CD14-positive monocyte (primary cell): ENCODE data around the gene ATG16L2. TPM values are rescaled to one million over a fixed set of nuclear protein-coding genes. Genes with fewer than 3 reads are reported as not detected.

Experiments used
- DNase-seq, 3 donors: peaks; one replicate each; pipeline ENCODE4 v3.0.0-alpha.2; 2011 to 2022
- H2AFZ ChIP-seq: 2 replicates; pipeline ENCODE4 v1.6.0; 2012; ENCODE audit warnings: mild to moderate bottlenecking, low read depth, low read length, inconsistent platforms; ENCODE audit not compliant: insufficient read depth, poor library complexity, severe bottlenecking
- H3K27ac ChIP-seq, 2 donors: 1 replicate in 1 of 2; 2 replicates in 1 of 2; pipeline ENCODE4 v1.5.1; 2012 to 2013; ENCODE audit warnings: low read length in 2 of 2, control low read depth in 1 of 2, inconsistent platforms in 1 of 2, low read depth in 1 of 2, mild to moderate bottlenecking in 1 of 2
- H3K27me3 ChIP-seq, 2 donors: one replicate each; pipeline versions ENCODE4 v1.6.0 to v1.6.1; 2011 to 2013; ENCODE audit warnings: low read length in 2 of 2; ENCODE audit not compliant: control insufficient read depth in 2 of 2, insufficient read depth in 2 of 2
- H3K36me3 ChIP-seq, 2 donors: replicated peaks in 1 of 2; 1 replicate in 1 of 2; 2 replicates in 1 of 2; pipeline versions ENCODE4 v1.5.1 to v1.6.1; 2012 to 2013; ENCODE audit warnings: low read length in 2 of 2, control low read depth in 1 of 2, inconsistent platforms in 1 of 2, mild to moderate bottlenecking in 1 of 2; ENCODE audit not compliant: insufficient read depth in 2 of 2, control insufficient read depth in 1 of 2
- H3K4me1 ChIP-seq, 2 donors: 1 replicate in 1 of 2; 2 replicates in 1 of 2; pipeline versions ENCODE4 v1.5.1 to v1.6.1; 2012 to 2013; ENCODE audit warnings: low read length in 2 of 2, control low read depth in 1 of 2, inconsistent platforms in 1 of 2, mild to moderate bottlenecking in 1 of 2, moderate library complexity in 1 of 2; ENCODE audit not compliant: insufficient read depth in 2 of 2, control insufficient read depth in 1 of 2
- H3K4me2 ChIP-seq: replicated peaks from 2 replicates; pipeline ENCODE3; 2012; ENCODE audit warnings: low read length, moderate library complexity, mild to moderate bottlenecking; ENCODE audit not compliant: poor library complexity, severe bottlenecking; ENCODE audit errors: extremely low read depth
- H3K4me3 ChIP-seq, 3 experiments: fragments of 200-600 bp in 1 of 3; sonication (generic) in 1 of 3; replicated peaks in 1 of 3; 1 replicate in 2 of 3; 2 replicates in 1 of 3; pipeline ENCODE4 v1.5.1; 2011 to 2013; ENCODE audit warnings: low read length in 3 of 3, mild to moderate bottlenecking in 3 of 3, control low read depth in 2 of 3, low read depth in 2 of 3, inconsistent platforms in 1 of 3, moderate library complexity in 1 of 3
- H3K79me2 ChIP-seq: 2 replicates; pipeline ENCODE4 v1.6.0; 2012; ENCODE audit warnings: mild to moderate bottlenecking, control low read depth, inconsistent platforms, low read length, moderate library complexity; ENCODE audit not compliant: insufficient read depth
- H3K9ac ChIP-seq: 2 replicates; pipeline ENCODE4 v1.6.0; 2017; ENCODE audit warnings: low read length, mild to moderate bottlenecking; ENCODE audit not compliant: insufficient read depth, poor library complexity, severe bottlenecking
- H3K9me3 ChIP-seq, 2 donors: replicated peaks in 1 of 2; 1 replicate in 1 of 2; 2 replicates in 1 of 2; pipeline versions ENCODE4 v1.5.1 to v1.6.1; 2012 to 2013; ENCODE audit warnings: low read length in 2 of 2, control low read depth in 1 of 2; ENCODE audit not compliant: control insufficient read depth in 1 of 2, insufficient read depth in 1 of 2
- H4K20me1 ChIP-seq: 2 replicates; pipeline ENCODE4 v1.6.0; 2012; ENCODE audit warnings: mild to moderate bottlenecking, low read length, control low read depth, moderate library complexity; ENCODE audit not compliant: insufficient read depth
- H3K27ac Mint-ChIP-seq, 7 donors: one replicate each; pipeline ENCODE4 v1.8.0; 2020; ENCODE audit warnings: mild to moderate bottlenecking in 7 of 7, mixed read lengths in 7 of 7, moderate library complexity in 6 of 7, inconsistent platforms in 2 of 7
- H3K27me3 Mint-ChIP-seq, 3 donors: one replicate each; pipeline ENCODE4 v1.8.0; 2021 to 2022; ENCODE audit warnings: low read depth in 3 of 3, mild to moderate bottlenecking in 3 of 3, mixed read lengths in 3 of 3, moderate library complexity in 3 of 3, inconsistent platforms in 1 of 3
- H3K36me3 Mint-ChIP-seq, 2 donors: one replicate each; pipeline ENCODE4 v1.8.0; 2020; ENCODE audit warnings: mixed read lengths in 2 of 2, inconsistent platforms in 1 of 2, mild to moderate bottlenecking in 1 of 2
- H3K4me1 Mint-ChIP-seq: one replicate; pipeline ENCODE4 v1.8.0; 2020; ENCODE audit warnings: mild to moderate bottlenecking, mixed read lengths
- H3K4me3 Mint-ChIP-seq, 2 donors: one replicate each; pipeline ENCODE4 v1.8.0; 2020; ENCODE audit warnings: mild to moderate bottlenecking in 2 of 2, mixed read lengths in 2 of 2, moderate library complexity in 1 of 2
- H3K9me3 Mint-ChIP-seq, 7 donors: one replicate each; pipeline ENCODE4 v1.8.0; 2020 to 2022; ENCODE audit warnings: mixed read lengths in 7 of 7, mild to moderate bottlenecking in 6 of 7, moderate library complexity in 6 of 7, inconsistent platforms in 2 of 7
- WGBS: methylation state at CpG from one replicate; pipeline ENCODE4 v1.1.5; 2013; ENCODE audit warnings: missing lambda C conversion rate; ENCODE audit not compliant: insufficient coverage; 5-methylcytosine and 5-hydroxymethylcytosine counted together
- intact Hi-C, 2 donors: fragments of 100-400 bp; cut with micrococcal nuclease; formaldehyde crosslinking; loops; one replicate each; pipeline versions ENCODE4 v1.15.0 to v1.15.1; 2023
- polyA plus RNA-seq, 3 donors: library from polyadenylated mRNA; depleted of rRNA in 1 of 3; unstranded in 2 of 3; stranded (reverse) in 1 of 3; fragments of 300-500 nt in 2 of 3; fragments of >200 nt in 1 of 3; fragmentation: Illumina TruSeq in 2 of 3; gene quantifications; 1 replicate in 2 of 3; 2 replicates in 1 of 3; pipeline ENCODE4 v1.2.3, GENCODE V29; 2012 to 2021
- TF ChIP-seq, protein P1 (sequence below): fragments of 200-600 bp; IDR thresholded peaks from one replicate; pipeline ENCODE4 v1.8.0; 2022; ENCODE audit warnings: antibody characterized with exemption, mild to moderate bottlenecking

Gene ATG16L2
- polyA plus RNA-seq, 3 donors = 36.9 to 975 (median 46.8) TPM

DNA sequence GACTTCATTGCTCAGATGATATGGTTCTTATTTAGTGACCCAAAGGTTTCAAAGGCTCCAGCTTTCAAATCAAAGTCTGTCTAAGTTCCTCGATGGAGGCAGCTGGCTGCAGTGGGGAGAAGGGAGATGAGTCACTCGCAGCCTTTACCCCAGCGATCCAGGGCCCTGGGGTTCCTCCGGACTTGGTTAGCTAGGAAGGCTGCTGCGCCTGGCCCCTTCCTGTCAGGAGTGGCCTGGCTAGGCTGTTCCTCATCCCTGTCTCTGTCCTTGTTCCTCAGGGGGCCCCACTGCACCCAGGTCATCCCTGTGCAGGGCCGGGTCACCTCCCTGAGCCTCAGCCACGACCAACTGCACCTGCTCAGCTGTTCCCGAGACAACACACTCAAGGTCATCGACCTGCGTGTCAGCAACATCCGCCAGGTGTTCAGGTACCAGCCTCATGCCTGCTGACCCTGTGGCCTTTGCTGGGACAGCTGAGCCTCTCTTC is 13.9 kb downstream of the ATG16L2 start:
- H3K4me3 ChIP-seq = peak overlapping the region in 1 of 3 experiments; percentile 14
- 62% methylated on average over 10 of the region's 11 CpGs for WGBS

DNA sequence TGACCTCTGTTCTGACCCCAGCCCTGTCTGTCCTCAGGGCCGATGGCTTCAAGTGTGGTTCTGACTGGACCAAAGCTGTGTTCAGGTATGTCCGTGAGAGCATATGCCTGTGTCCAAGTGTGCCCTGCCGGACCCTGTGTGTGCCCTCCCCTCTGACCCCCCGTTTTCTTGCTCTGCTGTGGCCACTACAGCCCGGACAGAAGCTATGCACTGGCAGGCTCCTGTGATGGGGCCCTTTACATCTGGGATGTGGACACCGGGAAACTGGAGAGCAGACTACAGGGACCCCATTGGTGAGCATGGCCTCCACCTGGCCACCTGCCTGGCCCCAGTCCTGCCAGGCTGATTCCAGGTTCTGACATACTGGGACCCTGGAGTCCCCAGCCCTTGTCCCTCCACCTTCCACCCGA is 14.5 kb downstream of the ATG16L2 start:
- Mint-ChIP-seq H3K27ac (peak overlapping the region; percentile 88 to 93 (median 92)), H3K9me3 (no peaks in the 10 kb centered on the region), H3K36me3 (peaks cover 68 to 92% of the 10 kb centered on the region in 2 donors), H3K4me3 (peak overlapping the region in 1 of 2 donors; percentile 27), H3K4me1 (peaks cover 54% of the 10 kb centered on the region), H3K27me3 (peaks cover 0 to 2% (median 0%) of the 10 kb centered on the region in 3 donors)
- peak overlapping the region; percentile 63 to 77 for H3K27ac ChIP-seq
- DNase-seq = no peak
- peaks cover 36% of the 10 kb centered on the region for H3K79me2 ChIP-seq
- peak overlapping the region; percentile 31 for H3K4me2 ChIP-seq
- H3K9me3 ChIP-seq = no peaks in the 10 kb centered on the region
- intact Hi-C loops = no loop called here
- peaks cover 79 to 89% of the 10 kb centered on the region in 2 donors for H3K36me3 ChIP-seq
- H2AFZ ChIP-seq = no peak overlapping the region
- peak overlapping the region; percentile 1 for H3K9ac ChIP-seq
- H3K27me3 ChIP-seq = no peaks in the 10 kb centered on the region
- H3K4me1 ChIP-seq = peaks cover 37 to 44% of the 10 kb centered on the region in 2 donors
- H4K20me1 ChIP-seq = peaks cover 88% of the 10 kb centered on the region
- TF ChIP-seq, protein P1, sequence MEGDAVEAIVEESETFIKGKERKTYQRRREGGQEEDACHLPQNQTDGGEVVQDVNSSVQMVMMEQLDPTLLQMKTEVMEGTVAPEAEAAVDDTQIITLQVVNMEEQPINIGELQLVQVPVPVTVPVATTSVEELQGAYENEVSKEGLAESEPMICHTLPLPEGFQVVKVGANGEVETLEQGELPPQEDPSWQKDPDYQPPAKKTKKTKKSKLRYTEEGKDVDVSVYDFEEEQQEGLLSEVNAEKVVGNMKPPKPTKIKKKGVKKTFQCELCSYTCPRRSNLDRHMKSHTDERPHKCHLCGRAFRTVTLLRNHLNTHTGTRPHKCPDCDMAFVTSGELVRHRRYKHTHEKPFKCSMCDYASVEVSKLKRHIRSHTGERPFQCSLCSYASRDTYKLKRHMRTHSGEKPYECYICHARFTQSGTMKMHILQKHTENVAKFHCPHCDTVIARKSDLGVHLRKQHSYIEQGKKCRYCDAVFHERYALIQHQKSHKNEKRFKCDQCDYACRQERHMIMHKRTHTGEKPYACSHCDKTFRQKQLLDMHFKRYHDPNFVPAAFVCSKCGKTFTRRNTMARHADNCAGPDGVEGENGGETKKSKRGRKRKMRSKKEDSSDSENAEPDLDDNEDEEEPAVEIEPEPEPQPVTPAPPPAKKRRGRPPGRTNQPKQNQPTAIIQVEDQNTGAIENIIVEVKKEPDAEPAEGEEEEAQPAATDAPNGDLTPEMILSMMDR = no peak
- H3K4me3 ChIP-seq = peak overlapping the region in 1 of 3 experiments; percentile 14
- WGBS = 88% methylated on average over 7 of the region's 7 CpGs

More for the DNA sequence above, 13.9 kb downstream of the ATG16L2 start:
- TF ChIP-seq, protein P1 = no peak
- Histone ChIP-seq H3K4me1 (peaks cover 37 to 44% of the 10 kb centered on the region in 2 donors), H2AFZ (no peak overlapping the region), H3K4me2 (peak overlapping the region; percentile 31), H3K27ac (peak overlapping the region; percentile 63 to 77), H4K20me1 (peaks cover 94% of the 10 kb centered on the region), H3K79me2 (peaks cover 41% of the 10 kb centered on the region), H3K36me3 (peaks cover 84 to 94% of the 10 kb centered on the region in 2 donors), H3K9ac (peak overlapping the region; percentile 1), H3K27me3 (no peaks in the 10 kb centered on the region), H3K9me3 (no peaks in the 10 kb centered on the region)
- H3K27me3 Mint-ChIP-seq = peaks cover 0 to 2% (median 0%) of the 10 kb centered on the region in 3 donors
- H3K4me3 Mint-ChIP-seq = peak overlapping the region; percentile 60 to 61
- H3K36me3 Mint-ChIP-seq = peaks cover 73 to 96% of the 10 kb centered on the region in 2 donors
- no peaks in the 10 kb centered on the region for H3K9me3 Mint-ChIP-seq
- H3K4me1 Mint-ChIP-seq = peaks cover 52% of the 10 kb centered on the region
- peak overlapping the region; percentile 88 to 93 (median 92) for H3K27ac Mint-ChIP-seq
- peak in 2 of 3 donors; percentile 59 to 67 for DNase-seq
- intact Hi-C loops = no loop called here
